K562 (cell line): ENCODE measurements around the gene TERT. TPM values are rescaled to one million over a fixed set of nuclear protein-coding genes. Genes with fewer than 3 reads are reported as not detected.

Source experiments
- EP300 ChIP-seq: IDR thresholded peaks from 2 replicates; pipeline ENCODE4 v1.6.1; 2012; ENCODE audit warnings: low read length, improper control_type of control experiment
- GABPB1 ChIP-seq: sonication (generic); formaldehyde crosslinking; IDR thresholded peaks from 2 replicates; pipeline ENCODE4 v1.8.0; 2022; ENCODE audit warnings: mild to moderate bottlenecking, missing genetic modification reagents
- IFI16 ChIP-seq: fragments of 250-450 bp; sonication (Bioruptor Pico); IDR thresholded peaks from 2 replicates; pipeline ENCODE4 v2.1.2; 2022; ENCODE audit warnings: mild to moderate bottlenecking, inconsistent platforms
- MIER1 ChIP-seq: fragments of 450-650 bp; IDR thresholded peaks from 2 replicates; pipeline ENCODE4 v1.6.1; 2016; ENCODE audit warnings: antibody characterized with exemption, mild to moderate bottlenecking, low read depth
- NCOA1 ChIP-seq: fragments of 450-650 bp; IDR thresholded peaks from 2 replicates; pipeline ENCODE4 v1.6.1; 2016; ENCODE audit warnings: low read depth
- NFIC ChIP-seq: fragments of 450-650 bp; IDR thresholded peaks from 2 replicates; pipeline ENCODE4 v1.6.1; 2017; ENCODE audit warnings: mild to moderate bottlenecking, inconsistent platforms
- NR3C1 ChIP-seq: sonication (generic); formaldehyde crosslinking; IDR thresholded peaks from 2 replicates; pipeline ENCODE4 v1.8.1; 2022; ENCODE audit warnings: missing genetic modification reagents
- PRPF4 ChIP-seq: fragments of 200-400 bp; formaldehyde crosslinking; IDR thresholded peaks from one replicate; pipeline ENCODE4 v1.6.1; 2017; ENCODE audit warnings: low read length, low read depth, mild to moderate bottlenecking; ENCODE audit not compliant: insufficient read depth, poor library complexity, severe bottlenecking
- RB1 ChIP-seq: fragments of 450-650 bp; IDR thresholded peaks from 2 replicates; pipeline ENCODE4 v1.6.1; 2017; ENCODE audit warnings: low read depth, mild to moderate bottlenecking
- SRF ChIP-seq, 2 experiments: fragments of 250-450, 450-650 bp in 1 of 2; sonication (Bioruptor Pico) in 1 of 2; sonication (generic) in 1 of 2; formaldehyde crosslinking; IDR thresholded peaks; 2 replicates each; pipeline versions ENCODE4 v1.5.0 to v1.5.1; 2020 to 2022; ENCODE audit warnings: mild to moderate bottlenecking in 1 of 2, missing genetic modification reagents in 1 of 2
- ZNF444 ChIP-seq: fragments of 250-450 bp; sonication (Bioruptor Pico); IDR thresholded peaks from 2 replicates; pipeline ENCODE4 v1.4.0; 2020; ENCODE audit warnings: mild to moderate bottlenecking, moderate library complexity
- polyA plus RNA-seq, 8 experiments: library from polyadenylated mRNA; depleted of rRNA in 4 of 8; stranded (reverse) in 5 of 8; unstranded in 3 of 8; fragments of >200 nt; fragmentation: Nextera tagmentation in 2 of 8; fragmentation: Illumina TruSeq in 1 of 8; extraction: Ambion mirVana in 2 of 8; extraction: Trizol in 1 of 8; gene quantifications; 2 replicates each; pipeline versions ENCODE4 v1.2.1 to v1.2.3, GENCODE V29; 2011 to 2014; ENCODE audit warnings: inconsistent platforms in 1 of 8, missing spikeins in 1 of 8
- total RNA-seq, 7 experiments: library from RNA; depleted of rRNA in 6 of 7; stranded (reverse); fragments of >200 nt in 6 of 7; fragmentation: Illumina TruSeq in 2 of 7; extraction: Trizol in 2 of 7; gene quantifications; 2 replicates each; pipeline versions ENCODE4 v1.2.1 to v1.2.3, GENCODE V29; 2011 to 2021; ENCODE audit warnings: low replicate concordance in 1 of 7
- TF ChIP-seq, protein P1 (sequence below), 2 experiments: fragments of 450-650 bp; IDR thresholded peaks; 2 replicates each; pipeline ENCODE4 v1.6.1; 2018; ENCODE audit warnings: mild to moderate bottlenecking in 2 of 2, low read depth in 1 of 2; ENCODE audit not compliant: partially characterized antibody in 2 of 2
- TF ChIP-seq, protein P2 (sequence below): sonication (generic); formaldehyde crosslinking; IDR thresholded peaks from 2 replicates; pipeline ENCODE4 v1.8.0; 2022; ENCODE audit warnings: mild to moderate bottlenecking, missing genetic modification reagents
- TF ChIP-seq, protein P3 (sequence below): fragments of 450-650 bp; formaldehyde crosslinking; IDR thresholded peaks from 2 replicates; pipeline ENCODE4 v1.4.0; 2020; ENCODE audit warnings: mild to moderate bottlenecking, moderate library complexity
- TF ChIP-seq, protein P4 (sequence below), 2 experiments: IDR thresholded peaks; 2 replicates each; pipeline ENCODE4 v1.6.1; 2011; ENCODE audit warnings: borderline replicate concordance in 1 of 2, control low read depth in 1 of 2, low read depth in 1 of 2, low read length in 1 of 2, mild to moderate bottlenecking in 1 of 2, mixed read lengths in 1 of 2, moderate library complexity in 1 of 2; ENCODE audit not compliant: insufficient read depth in 1 of 2, insufficient read length in 1 of 2, poor library complexity in 1 of 2, severe bottlenecking in 1 of 2; ENCODE audit errors: extremely low read depth in 1 of 2
- TF ChIP-seq, protein P5 (sequence below), 2 experiments: fragments of 450-650 bp; conservative IDR thresholded peaks; 2 replicates each; pipeline ENCODE4 v1.6.1; 2017; ENCODE audit warnings: mild to moderate bottlenecking in 2 of 2, moderate library complexity in 2 of 2

The TERT gene
- total and polyA plus RNA-seq, 9 of the 15 experiments (the other 6 are each of a cell fraction or from before 2014, with no cell fraction given) = 0.08 to 4.5 (median 0.98) TPM; not detected in 1

DNA sequence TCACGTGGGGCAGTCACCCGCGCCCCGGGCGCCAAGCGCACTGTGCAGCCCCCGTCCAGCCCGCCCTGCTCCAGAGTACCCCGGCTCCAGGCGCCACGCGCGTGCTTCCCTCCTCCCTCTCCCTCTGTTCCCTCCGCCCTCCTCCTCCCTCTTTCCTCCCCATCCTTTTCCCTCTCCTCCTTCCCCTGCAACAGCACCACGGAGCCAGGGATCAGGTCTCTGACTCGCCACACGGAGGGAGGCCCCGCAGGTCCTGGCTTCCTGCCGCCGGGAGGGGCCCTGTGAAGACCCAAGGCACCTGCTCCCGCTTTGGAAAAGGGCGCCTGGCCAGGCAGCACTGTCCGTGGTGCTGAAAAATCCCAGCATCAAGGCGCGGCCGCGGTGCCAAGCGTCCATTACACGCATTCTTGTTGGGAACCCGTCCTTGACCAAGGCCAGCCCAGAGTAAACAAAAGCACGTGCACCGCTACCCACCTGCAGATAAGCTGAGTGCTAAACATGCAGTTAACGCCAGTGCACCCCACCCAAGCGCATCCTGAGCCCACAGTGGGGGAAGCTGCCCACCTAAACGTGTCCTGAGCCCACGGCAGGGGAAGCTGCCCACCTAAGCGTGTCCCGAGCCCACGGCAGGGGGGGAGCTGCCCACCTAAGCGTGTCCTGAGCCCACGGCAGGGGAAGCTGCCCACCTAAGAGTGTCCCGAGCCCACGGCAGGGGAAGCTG lies 48.0 kb downstream of the TERT start (continued):
- TF ChIP-seq, protein P1, sequence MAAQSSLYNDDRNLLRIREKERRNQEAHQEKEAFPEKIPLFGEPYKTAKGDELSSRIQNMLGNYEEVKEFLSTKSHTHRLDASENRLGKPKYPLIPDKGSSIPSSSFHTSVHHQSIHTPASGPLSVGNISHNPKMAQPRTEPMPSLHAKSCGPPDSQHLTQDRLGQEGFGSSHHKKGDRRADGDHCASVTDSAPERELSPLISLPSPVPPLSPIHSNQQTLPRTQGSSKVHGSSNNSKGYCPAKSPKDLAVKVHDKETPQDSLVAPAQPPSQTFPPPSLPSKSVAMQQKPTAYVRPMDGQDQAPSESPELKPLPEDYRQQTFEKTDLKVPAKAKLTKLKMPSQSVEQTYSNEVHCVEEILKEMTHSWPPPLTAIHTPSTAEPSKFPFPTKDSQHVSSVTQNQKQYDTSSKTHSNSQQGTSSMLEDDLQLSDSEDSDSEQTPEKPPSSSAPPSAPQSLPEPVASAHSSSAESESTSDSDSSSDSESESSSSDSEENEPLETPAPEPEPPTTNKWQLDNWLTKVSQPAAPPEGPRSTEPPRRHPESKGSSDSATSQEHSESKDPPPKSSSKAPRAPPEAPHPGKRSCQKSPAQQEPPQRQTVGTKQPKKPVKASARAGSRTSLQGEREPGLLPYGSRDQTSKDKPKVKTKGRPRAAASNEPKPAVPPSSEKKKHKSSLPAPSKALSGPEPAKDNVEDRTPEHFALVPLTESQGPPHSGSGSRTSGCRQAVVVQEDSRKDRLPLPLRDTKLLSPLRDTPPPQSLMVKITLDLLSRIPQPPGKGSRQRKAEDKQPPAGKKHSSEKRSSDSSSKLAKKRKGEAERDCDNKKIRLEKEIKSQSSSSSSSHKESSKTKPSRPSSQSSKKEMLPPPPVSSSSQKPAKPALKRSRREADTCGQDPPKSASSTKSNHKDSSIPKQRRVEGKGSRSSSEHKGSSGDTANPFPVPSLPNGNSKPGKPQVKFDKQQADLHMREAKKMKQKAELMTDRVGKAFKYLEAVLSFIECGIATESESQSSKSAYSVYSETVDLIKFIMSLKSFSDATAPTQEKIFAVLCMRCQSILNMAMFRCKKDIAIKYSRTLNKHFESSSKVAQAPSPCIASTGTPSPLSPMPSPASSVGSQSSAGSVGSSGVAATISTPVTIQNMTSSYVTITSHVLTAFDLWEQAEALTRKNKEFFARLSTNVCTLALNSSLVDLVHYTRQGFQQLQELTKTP (IDR thresholded peaks at IDR 0.05; ENCODE audit: low read depth in 1 of 2, partially characterized antibody in 2 of 2) = peak in 1 of 2 experiments; percentile 84
- TF ChIP-seq GABPB1 (CRISPR knock-in tag) (peak; percentile 17; the same call in 1 of the 2 replicates), MIER1 (peak; percentile 98), ZNF444 (CRISPR knock-in tag) (no peak), NCOA1 (peak; percentile 67), RB1 (0 out of 2 replicates have a peak, but pooled peaks have one; percentile 42), NR3C1 (CRISPR knock-in tag) (0 out of 2 replicates have a peak, but pooled peaks have one; percentile 1), NFIC (peak; percentile 75), EP300 (no peak), SRF (CRISPR knock-in tag; IDR thresholded peaks at IDR 0.05) (peak in 1 of 2 experiments; percentile 46; a peak in 1 of 4 replicates), PRPF4 (no peak), IFI16 (CRISPR knock-in tag) (no peak)
- TF ChIP-seq, protein P2, sequence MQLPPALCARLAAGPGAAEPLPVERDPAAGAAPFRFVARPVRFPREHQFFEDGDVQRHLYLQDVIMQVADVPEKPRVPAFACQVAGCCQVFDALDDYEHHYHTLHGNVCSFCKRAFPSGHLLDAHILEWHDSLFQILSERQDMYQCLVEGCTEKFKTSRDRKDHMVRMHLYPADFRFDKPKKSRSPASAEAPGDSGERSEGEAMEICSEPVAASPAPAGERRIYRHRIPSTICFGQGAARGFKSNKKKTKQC (CRISPR knock-in tag) = peak; percentile 84; the same call in 1 of the 2 replicates
- TF ChIP-seq, protein P3, sequence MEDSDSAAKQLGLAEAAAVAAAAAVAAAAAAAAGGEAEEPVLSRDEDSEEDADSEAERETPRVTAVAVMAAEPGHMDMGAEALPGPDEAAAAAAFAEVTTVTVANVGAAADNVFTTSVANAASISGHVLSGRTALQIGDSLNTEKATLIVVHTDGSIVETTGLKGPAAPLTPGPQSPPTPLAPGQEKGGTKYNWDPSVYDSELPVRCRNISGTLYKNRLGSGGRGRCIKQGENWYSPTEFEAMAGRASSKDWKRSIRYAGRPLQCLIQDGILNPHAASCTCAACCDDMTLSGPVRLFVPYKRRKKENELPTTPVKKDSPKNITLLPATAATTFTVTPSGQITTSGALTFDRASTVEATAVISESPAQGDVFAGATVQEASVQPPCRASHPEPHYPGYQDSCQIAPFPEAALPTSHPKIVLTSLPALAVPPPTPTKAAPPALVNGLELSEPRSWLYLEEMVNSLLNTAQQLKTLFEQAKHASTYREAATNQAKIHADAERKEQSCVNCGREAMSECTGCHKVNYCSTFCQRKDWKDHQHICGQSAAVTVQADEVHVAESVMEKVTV (CRISPR knock-in tag) = no peak
- TF ChIP-seq, protein P4, sequence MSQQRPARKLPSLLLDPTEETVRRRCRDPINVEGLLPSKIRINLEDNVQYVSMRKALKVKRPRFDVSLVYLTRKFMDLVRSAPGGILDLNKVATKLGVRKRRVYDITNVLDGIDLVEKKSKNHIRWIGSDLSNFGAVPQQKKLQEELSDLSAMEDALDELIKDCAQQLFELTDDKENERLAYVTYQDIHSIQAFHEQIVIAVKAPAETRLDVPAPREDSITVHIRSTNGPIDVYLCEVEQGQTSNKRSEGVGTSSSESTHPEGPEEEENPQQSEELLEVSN (IDR thresholded peaks at IDR 0.05; ENCODE audit: borderline replicate concordance in 1 of 2, extremely low read depth in 1 of 2, insufficient read depth in 1 of 2, insufficient read length in 1 of 2, low read depth in 1 of 2, low read length in 1 of 2, poor library complexity in 1 of 2, severe bottlenecking in 1 of 2) = peak in 1 of 2 experiments; percentile 21
- TF ChIP-seq, protein P5, sequence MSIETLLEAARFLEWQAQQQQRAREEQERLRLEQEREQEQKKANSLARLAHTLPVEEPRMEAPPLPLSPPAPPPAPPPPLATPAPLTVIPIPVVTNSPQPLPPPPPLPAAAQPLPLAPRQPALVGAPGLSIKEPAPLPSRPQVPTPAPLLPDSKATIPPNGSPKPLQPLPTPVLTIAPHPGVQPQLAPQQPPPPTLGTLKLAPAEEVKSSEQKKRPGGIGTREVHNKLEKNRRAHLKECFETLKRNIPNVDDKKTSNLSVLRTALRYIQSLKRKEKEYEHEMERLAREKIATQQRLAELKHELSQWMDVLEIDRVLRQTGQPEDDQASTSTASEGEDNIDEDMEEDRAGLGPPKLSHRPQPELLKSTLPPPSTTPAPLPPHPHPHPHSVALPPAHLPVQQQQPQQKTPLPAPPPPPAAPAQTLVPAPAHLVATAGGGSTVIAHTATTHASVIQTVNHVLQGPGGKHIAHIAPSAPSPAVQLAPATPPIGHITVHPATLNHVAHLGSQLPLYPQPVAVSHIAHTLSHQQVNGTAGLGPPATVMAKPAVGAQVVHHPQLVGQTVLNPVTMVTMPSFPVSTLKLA (conservative IDR thresholded peaks at IDR 0.05) = peak in 1 of 2 experiments; percentile 59; a peak in 2 of 4 replicates
